ENCODE results near the gene ABL2. TPM values are rescaled to one million over a fixed set of nuclear protein-coding genes. Genes with fewer than 3 reads are reported as not detected.

Gene ABL2
- total and polyA plus RNA-seq, 9 of the 15 experiments (the other 6 are each of a cell fraction or from before 2014, with no cell fraction given) = 1.4 to 15.0 (median 8.6) TPM

DNA sequence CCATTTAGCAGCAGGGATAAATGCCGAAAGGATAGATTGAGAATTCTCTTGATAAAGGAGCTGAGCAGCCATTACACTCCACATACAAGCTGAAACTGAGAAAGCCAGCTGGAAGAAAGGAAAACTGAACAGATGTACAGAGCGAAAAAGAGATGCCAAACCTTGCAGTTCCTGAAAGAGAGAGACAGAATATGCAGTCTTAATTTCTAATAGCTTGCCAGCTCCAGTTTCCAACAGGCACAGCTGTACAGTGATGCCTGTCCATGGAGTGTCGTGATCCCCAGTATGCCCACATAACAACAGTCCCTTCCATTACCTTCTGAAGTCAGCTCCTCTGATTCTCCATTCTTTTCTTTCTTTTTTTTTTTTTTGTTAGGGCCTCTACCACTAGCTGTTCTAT is 22.7 kb downstream of the ABL2 start (continued):
- TF ChIP-seq ZNF133 (CRISPR knock-in tag; IDR thresholded peaks at IDR 0.05) (no peak), IRF2 (CRISPR knock-in tag; IDR thresholded peaks at IDR 0.05) (no peak), SP1 (CRISPR knock-in tag; IDR thresholded peaks at IDR 0.05) (no peak), CBX1 (IDR thresholded peaks at IDR 0.05; ENCODE audit: low read depth) (no peak), TBL1XR1 (IDR thresholded peaks at IDR 0.05; ENCODE audit: low read length in 2 of 2) (no peak)
- TF ChIP-seq, protein P1, sequence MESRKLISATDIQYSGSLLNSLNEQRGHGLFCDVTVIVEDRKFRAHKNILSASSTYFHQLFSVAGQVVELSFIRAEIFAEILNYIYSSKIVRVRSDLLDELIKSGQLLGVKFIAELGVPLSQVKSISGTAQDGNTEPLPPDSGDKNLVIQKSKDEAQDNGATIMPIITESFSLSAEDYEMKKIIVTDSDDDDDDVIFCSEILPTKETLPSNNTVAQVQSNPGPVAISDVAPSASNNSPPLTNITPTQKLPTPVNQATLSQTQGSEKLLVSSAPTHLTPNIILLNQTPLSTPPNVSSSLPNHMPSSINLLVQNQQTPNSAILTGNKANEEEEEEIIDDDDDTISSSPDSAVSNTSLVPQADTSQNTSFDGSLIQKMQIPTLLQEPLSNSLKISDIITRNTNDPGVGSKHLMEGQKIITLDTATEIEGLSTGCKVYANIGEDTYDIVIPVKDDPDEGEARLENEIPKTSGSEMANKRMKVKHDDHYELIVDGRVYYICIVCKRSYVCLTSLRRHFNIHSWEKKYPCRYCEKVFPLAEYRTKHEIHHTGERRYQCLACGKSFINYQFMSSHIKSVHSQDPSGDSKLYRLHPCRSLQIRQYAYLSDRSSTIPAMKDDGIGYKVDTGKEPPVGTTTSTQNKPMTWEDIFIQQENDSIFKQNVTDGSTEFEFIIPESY (CRISPR knock-in tag; IDR thresholded peaks at IDR 0.05) = no peak
- TF ChIP-seq, protein P2, sequence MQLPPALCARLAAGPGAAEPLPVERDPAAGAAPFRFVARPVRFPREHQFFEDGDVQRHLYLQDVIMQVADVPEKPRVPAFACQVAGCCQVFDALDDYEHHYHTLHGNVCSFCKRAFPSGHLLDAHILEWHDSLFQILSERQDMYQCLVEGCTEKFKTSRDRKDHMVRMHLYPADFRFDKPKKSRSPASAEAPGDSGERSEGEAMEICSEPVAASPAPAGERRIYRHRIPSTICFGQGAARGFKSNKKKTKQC (CRISPR knock-in tag; IDR thresholded peaks at IDR 0.05) = no peak

GRCh38 chr1:179205284-179205683 is 24.2 kb downstream of the ABL2 start:
- no peaks in the 10 kb centered on the region for H3K27me3 ChIP-seq (ENCODE audit: control insufficient read depth in 2 of 2, insufficient read depth in 2 of 2, low read length in 2 of 2)
- POLR2A ChIA-PET = interaction anchor here (0.6 to 0.8 kb wide), 2 partner anchors 11 to 296 kb away, joined by 3 to 5 read pairs; no protein-coding TSS in a partner anchor
- no peaks in the 10 kb centered on the region for H3K9me1 ChIP-seq (ENCODE audit: control insufficient read depth, insufficient read depth, low read length)
- ATAC-seq = no peak
- intact Hi-C loops (cut with micrococcal nuclease) = no loop called here
- DNase-seq (ENCODE audit: extremely low read depth in 1 of 4, low spot score in 3 of 4) = no peak
- WGBS (ENCODE audit: insufficient coverage, low coverage, missing lambda C conversion rate) = 72% methylated on average over 4 of the region's 4 CpGs
- no peak overlapping the region for H3K4me3 ChIP-seq
- no peak overlapping the region for H2AFZ ChIP-seq (ENCODE audit: low read depth, low read length)
- no peaks in the 10 kb centered on the region; the same call in 2 of the 3 replicates for H3K36me3 ChIP-seq (ENCODE audit: control insufficient read depth, insufficient read depth, low read length)
- no peak for FAIRE-seq
- in situ Hi-C loops (cut with MboI) = no loop called here
- peaks cover 29% of the 10 kb centered on the region for H3K79me2 ChIP-seq (ENCODE audit: control insufficient read depth, insufficient read depth, low read length)
- H3K9ac ChIP-seq (ENCODE audit: insufficient read depth in 1 of 2, low read depth in 2 of 2, low read length in 2 of 2) = no peak overlapping the region
- H3K27ac ChIP-seq (ENCODE audit: extremely low read depth, low read depth, low read length) = no peak overlapping the region
- peaks cover 3 to 17% of the 10 kb centered on the region in 2 experiments; a peak in 3 of 5 replicates for H3K4me1 ChIP-seq (replicated peaks in 1 of 2; ENCODE audit: control insufficient read depth in 2 of 2, insufficient read depth in 2 of 2, low read length in 2 of 2)
- no peaks in the 10 kb centered on the region for H3K9me3 ChIP-seq (replicated peaks; ENCODE audit: control insufficient read depth, insufficient read depth, low read depth, low read length)
- H3K4me2 ChIP-seq (ENCODE audit: insufficient read depth, low read length) = no peak overlapping the region
- CTCF ChIA-PET (ENCODE audit: low intra/inter-chr PET ratio) = no interaction called here
- no TSS peak for BruUV-seq (replicated peaks)
- no peaks in the 10 kb centered on the region for H4K20me1 ChIP-seq (replicated peaks; ENCODE audit: control insufficient read depth, insufficient read depth, low read length)
- TF ChIP-seq ZNF695 (CRISPR knock-in tag; IDR thresholded peaks at IDR 0.05) = no peak
- no peak for TF ChIP-seq TAF15 (IDR thresholded peaks at IDR 0.05; ENCODE audit: low read depth, low read length)
- TF ChIP-seq NR2C1 (IDR thresholded peaks at IDR 0.05) = no peak
- no peak for TF ChIP-seq NR2C1 (tag; IDR thresholded peaks at IDR 0.05)
- no peak for TF ChIP-seq ELF4 (CRISPR knock-in tag; IDR thresholded peaks at IDR 0.05)
- TF ChIP-seq EHMT2 (IDR thresholded peaks at IDR 0.05) = no peak
- TF ChIP-seq ZNF398 (CRISPR knock-in tag; IDR thresholded peaks at IDR 0.05) = no peak
- TF ChIP-seq DPF2 (IDR thresholded peaks at IDR 0.05) = no peak
- no peak for TF ChIP-seq POLR2AphosphoS5 (IDR thresholded peaks at IDR 0.05; ENCODE audit: control insufficient read depth, insufficient read depth, low read depth, low read length)
- TF ChIP-seq HOMEZ (CRISPR knock-in tag; IDR thresholded peaks at IDR 0.05) = no peak
- no peak for TF ChIP-seq FOXA3 (CRISPR knock-in tag; conservative IDR thresholded peaks at IDR 0.05 in 1 of 2, IDR thresholded peaks at IDR 0.05 in 1 of 2)
